22Rv1 (cell line): ENCODE results near the gene ARHGAP10.

ENCODE experiments used
- CTCF ChIP-seq: fragments of 450-650 bp; IDR thresholded peaks from 2 replicates; pipeline ENCODE4 v1.5.1; 2017; ENCODE audit warnings: mild to moderate bottlenecking
- ZFX ChIP-seq: fragments of 450-650 bp; IDR thresholded peaks from 2 replicates; pipeline ENCODE4 v1.6.1; 2017; ENCODE audit warnings: antibody characterized with exemption, borderline replicate concordance

GRCh38 chr4:147877308-147877771 is 145.5 kb downstream of the ARHGAP10 start:
- TF ChIP-seq CTCF (no peak), ZFX (no peak)
